SH-SY5Y (cell line): ENCODE measurements around the gene ANKRD60.

ENCODE experiments used
- GATA2 ChIP-seq: IDR thresholded peaks from 2 replicates; pipeline ENCODE4 v1.6.1; 2011; ENCODE audit warnings: mild to moderate bottlenecking, low read depth, low read length
- GATA3 ChIP-seq: IDR thresholded peaks from 2 replicates; pipeline ENCODE4 v1.6.1; 2011; ENCODE audit warnings: low read depth, mild to moderate bottlenecking, low read length, moderate library complexity

GRCh38 chr20:58218665-58219341 is 9.7 kb downstream of the ANKRD60 start:
- no peak for TF ChIP-seq GATA2
- TF ChIP-seq GATA3, result no peak
